WTC11 (cell line): ENCODE data around the gene MYO7B. TPM values are rescaled to one million over a fixed set of nuclear protein-coding genes. Genes with fewer than 3 reads are reported as not detected.

Source experiments
- ATAC-seq: fragments of 200-7000 bp; cut with Tn5 transposase; 2 replicates; pipeline ENCODE4 v1.10.0; 2021; ENCODE audit warnings: mild to moderate bottlenecking, moderate library complexity
- CTCF ChIA-PET: fragments of 300-600 bp; sonication (Branson Sonifier 250); formaldehyde crosslinking; loops from one replicate; lab custom pipeline; 2021; ENCODE audit warnings: antibody characterized with exemption; lab: Charles Lee
- POLR2A ChIA-PET: fragments of 350-600 bp; sonication (Branson Sonifier 250); formaldehyde crosslinking; loops from one replicate; lab custom pipeline; 2021; ENCODE audit warnings: antibody characterized with exemption; lab: Charles Lee
- DNase-seq: peaks from one replicate; pipeline ENCODE4 v3.0.0; 2021; ENCODE audit warnings: low spot score
- H3K27ac Mint-ChIP-seq: 2 replicates; pipeline ENCODE4 v1.8.0; 2021; ENCODE audit warnings: mixed read lengths
- H3K27me3 Mint-ChIP-seq: 2 replicates; pipeline ENCODE4 v1.8.0; 2021; ENCODE audit warnings: low read depth, mild to moderate bottlenecking, moderate library complexity, mixed read lengths
- H3K36me3 Mint-ChIP-seq: 2 replicates; pipeline ENCODE4 v1.8.0; 2021; ENCODE audit warnings: mixed read lengths
- H3K4me1 Mint-ChIP-seq: 2 replicates; pipeline ENCODE4 v1.8.0; 2022; ENCODE audit warnings: mixed read lengths
- H3K4me3 Mint-ChIP-seq: 2 replicates; pipeline ENCODE4 v1.8.0; 2021; ENCODE audit warnings: mild to moderate bottlenecking, moderate library complexity, mixed read lengths
- H3K9me3 Mint-ChIP-seq: 2 replicates; pipeline ENCODE4 v1.8.0; 2021; ENCODE audit warnings: mixed read lengths
- ATF1 ChIP-seq: sonication (generic); formaldehyde crosslinking; IDR thresholded peaks from 2 replicates; pipeline ENCODE4 v1.8.1; 2023; ENCODE audit warnings: mild to moderate bottlenecking, moderate library complexity, missing genetic modification reagents
- CBFB ChIP-seq: sonication (generic); formaldehyde crosslinking; IDR thresholded peaks from 2 replicates; pipeline ENCODE4 v1.8.1; 2022; ENCODE audit warnings: mild to moderate bottlenecking, low read depth, missing genetic modification reagents
- CDX4 ChIP-seq: fragments of 250-450 bp; sonication (Bioruptor Pico); IDR thresholded peaks from 2 replicates; pipeline ENCODE4 v1.9.0; 2021; ENCODE audit warnings: moderate library complexity, mild to moderate bottlenecking, inconsistent platforms, borderline replicate concordance
- CTCF ChIP-seq: fragments of 200-600 bp; IDR thresholded peaks from 2 replicates; pipeline ENCODE4 v1.8.0; 2022; ENCODE audit warnings: antibody characterized with exemption
- E2F5 ChIP-seq: sonication (generic); formaldehyde crosslinking; IDR thresholded peaks from 2 replicates; pipeline ENCODE4 v1.8.1; 2022; ENCODE audit warnings: mild to moderate bottlenecking, moderate library complexity, missing genetic modification reagents
- EMX1 ChIP-seq: fragments of 250-450 bp; sonication (Bioruptor Pico); IDR thresholded peaks from 2 replicates; pipeline ENCODE4 v1.8.0; 2021; ENCODE audit warnings: mild to moderate bottlenecking
- FOXJ3 ChIP-seq: sonication (generic); formaldehyde crosslinking; IDR thresholded peaks from 2 replicates; pipeline ENCODE4 v1.9.0; 2021; ENCODE audit warnings: missing genetic modification reagents, mild to moderate bottlenecking, borderline replicate concordance
- GABPB1 ChIP-seq: sonication (generic); formaldehyde crosslinking; IDR thresholded peaks from 2 replicates; pipeline ENCODE4 v1.8.1; 2023; ENCODE audit warnings: mild to moderate bottlenecking, missing genetic modification reagents
- KAT7 ChIP-seq: sonication (generic); formaldehyde crosslinking; IDR thresholded peaks from 2 replicates; pipeline ENCODE4 v1.8.1; 2023; ENCODE audit warnings: missing genetic modification reagents, mild to moderate bottlenecking, borderline replicate concordance
- MYBL2 ChIP-seq: sonication (generic); formaldehyde crosslinking; IDR thresholded peaks from 2 replicates; pipeline ENCODE4 v1.8.1; 2023; ENCODE audit warnings: mild to moderate bottlenecking, moderate library complexity, missing genetic modification reagents
- NFATC4 ChIP-seq: fragments of 250-450 bp; sonication (Bioruptor Pico); IDR thresholded peaks from 2 replicates; pipeline ENCODE4 v1.9.0; 2021; ENCODE audit warnings: mild to moderate bottlenecking
- NFYB ChIP-seq: sonication (generic); formaldehyde crosslinking; conservative IDR thresholded peaks from 2 replicates; pipeline ENCODE4 v1.8.0; 2022; ENCODE audit warnings: low read depth, missing genetic modification reagents
- NR3C1 ChIP-seq: sonication (generic); formaldehyde crosslinking; conservative IDR thresholded peaks from 2 replicates; pipeline ENCODE4 v1.8.1; 2023; ENCODE audit warnings: low read depth, mild to moderate bottlenecking, missing genetic modification reagents
- PRRX2 ChIP-seq: fragments of 250-450 bp; sonication (Bioruptor Pico); IDR thresholded peaks from 2 replicates; pipeline ENCODE4 v1.8.0; 2021; ENCODE audit warnings: mild to moderate bottlenecking
- TCF7 ChIP-seq: sonication (generic); formaldehyde crosslinking; IDR thresholded peaks from 2 replicates; pipeline ENCODE4 v1.8.0; 2022; ENCODE audit warnings: mild to moderate bottlenecking, low read depth, missing genetic modification reagents, moderate library complexity
- TEAD1 ChIP-seq: sonication (generic); formaldehyde crosslinking; IDR thresholded peaks from 2 replicates; pipeline ENCODE4 v1.8.0; 2022; ENCODE audit warnings: mild to moderate bottlenecking, missing genetic modification reagents
- ZNF138 ChIP-seq: sonication (generic); formaldehyde crosslinking; conservative IDR thresholded peaks from 2 replicates; pipeline ENCODE4 v1.8.1; 2022; ENCODE audit warnings: mild to moderate bottlenecking, moderate library complexity, missing genetic modification reagents
- ZNF219 ChIP-seq: sonication (generic); formaldehyde crosslinking; IDR thresholded peaks from 2 replicates; pipeline ENCODE4 v1.8.0; 2023; ENCODE audit warnings: missing genetic modification reagents, mild to moderate bottlenecking, borderline replicate concordance
- ZNF416 ChIP-seq: fragments of 250-450 bp; sonication (Bioruptor Pico); IDR thresholded peaks from 2 replicates; pipeline ENCODE4 v1.9.0; 2021; ENCODE audit warnings: mild to moderate bottlenecking, inconsistent platforms
- ZNF671 ChIP-seq: fragments of 250-450 bp; sonication (Bioruptor Pico); IDR thresholded peaks from 2 replicates; pipeline ENCODE4 v1.8.0; 2021; ENCODE audit warnings: mild to moderate bottlenecking
- total RNA-seq: library from RNA; stranded (reverse); gene quantifications from 3 replicates; pipeline ENCODE4 v1.2.3, GENCODE V29; 2021
- TF ChIP-seq, protein P1 (sequence below): sonication (generic); formaldehyde crosslinking; IDR thresholded peaks from 2 replicates; pipeline ENCODE4 v1.8.0; 2022; ENCODE audit warnings: mild to moderate bottlenecking, missing genetic modification reagents
- TF ChIP-seq, protein P2 (sequence below): sonication (generic); formaldehyde crosslinking; IDR thresholded peaks from 2 replicates; pipeline ENCODE4 v1.8.1; 2023; ENCODE audit warnings: mild to moderate bottlenecking, missing genetic modification reagents, borderline replicate concordance
- TF ChIP-seq, protein P3 (sequence below): sonication (generic); formaldehyde crosslinking; conservative IDR thresholded peaks from 2 replicates; pipeline ENCODE4 v1.8.1; 2023; ENCODE audit warnings: mild to moderate bottlenecking, low read depth, missing genetic modification reagents, moderate library complexity
- TF ChIP-seq, protein P4 (sequence below): sonication (generic); formaldehyde crosslinking; IDR thresholded peaks from 2 replicates; pipeline ENCODE4 v1.8.0; 2022; ENCODE audit warnings: mild to moderate bottlenecking, missing genetic modification reagents
- TF ChIP-seq, protein P5 (sequence below): fragments of 250-450 bp; sonication (Bioruptor Pico); conservative IDR thresholded peaks from 2 replicates; pipeline ENCODE4 v1.9.0; 2021; ENCODE audit warnings: mild to moderate bottlenecking

Gene MYO7B
- total RNA-seq, 1 experiment from 2014 or later: not detected

DNA sequence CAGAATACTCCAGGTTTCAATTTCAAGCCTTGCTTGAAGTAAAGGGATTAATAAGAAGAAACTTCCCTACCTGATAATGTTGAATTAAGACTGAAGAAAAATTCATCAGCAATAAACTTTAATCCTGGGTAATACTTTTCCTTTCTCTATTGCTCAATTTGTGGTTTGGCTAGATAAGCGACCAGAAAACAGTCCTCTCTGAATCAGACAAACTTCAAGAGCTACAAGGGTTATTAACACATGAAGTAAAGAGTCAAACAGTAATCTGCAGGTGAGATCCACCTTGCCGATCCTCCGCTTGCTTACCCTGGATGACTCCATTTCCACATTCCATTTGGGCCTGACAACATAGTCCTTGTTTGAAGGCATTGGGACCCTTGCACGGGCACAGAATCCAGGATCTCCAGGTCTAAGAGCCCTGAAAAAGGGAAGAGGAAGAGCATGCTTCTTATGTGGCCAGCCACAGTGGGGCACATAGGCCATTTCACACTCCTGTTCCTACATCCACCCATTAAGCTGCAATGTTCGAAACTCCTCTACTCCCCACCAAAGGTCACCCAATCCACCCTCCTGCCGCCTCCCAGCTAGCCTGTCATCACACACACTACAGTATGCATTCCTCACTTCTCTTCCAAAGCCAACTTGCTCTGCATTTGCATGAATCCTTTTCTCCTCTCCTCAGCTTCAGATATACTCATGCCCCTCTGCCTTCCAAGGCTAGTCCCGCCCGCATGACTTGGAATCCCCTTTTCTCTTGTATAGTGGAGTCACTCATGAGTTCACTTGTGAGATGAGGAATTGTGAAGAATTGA, 49.0 kb upstream of the MYO7B start:
- H3K4me1 Mint-ChIP-seq: peaks cover 12% of the 10 kb centered on the region
- no peak for DNase-seq
- ATAC-seq: no peak

DNA sequence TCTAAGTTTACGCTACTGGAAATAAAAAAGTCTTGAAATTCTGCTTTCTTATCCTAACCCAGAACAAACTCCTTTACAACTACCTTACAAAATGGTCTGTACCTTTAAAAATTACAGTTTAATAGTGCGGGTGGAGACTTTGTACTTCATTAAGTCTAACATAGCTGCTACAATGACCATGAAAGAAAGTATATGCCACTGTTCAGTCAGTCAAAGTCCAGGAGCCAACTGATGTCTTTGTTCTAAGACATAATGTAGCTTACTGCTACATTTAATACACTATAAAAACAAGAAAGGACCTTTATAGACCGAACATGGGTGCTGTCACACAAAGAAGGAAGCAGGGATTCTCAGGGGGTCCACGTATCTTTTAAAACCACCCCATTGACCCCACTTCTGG, 45.2 kb upstream of the MYO7B start:
- ChIA-PET POLR2A (no interaction called here), CTCF (interaction anchor here (1.4 kb wide), 1 partner anchor 101 kb away, joined by 5 read pairs; no protein-coding TSS in a partner anchor)
- H3K9me3 Mint-ChIP-seq: no peaks in the 10 kb centered on the region
- no peak for DNase-seq
- H3K27ac Mint-ChIP-seq: no peak overlapping the region
- peaks cover 83% of the 10 kb centered on the region for H3K36me3 Mint-ChIP-seq
- no peaks in the 10 kb centered on the region for H3K4me1 Mint-ChIP-seq
- no peak for ATAC-seq
- no peaks in the 10 kb centered on the region for H3K27me3 Mint-ChIP-seq
- H3K4me3 Mint-ChIP-seq: no peak overlapping the region
- TF ChIP-seq CDX4 (CRISPR knock-in tag) (no peak), CTCF (no peak), NR3C1 (no peak), GABPB1 (CRISPR knock-in tag) (no peak), ZNF416 (CRISPR knock-in tag) (no peak)
- TF ChIP-seq, protein P1, sequence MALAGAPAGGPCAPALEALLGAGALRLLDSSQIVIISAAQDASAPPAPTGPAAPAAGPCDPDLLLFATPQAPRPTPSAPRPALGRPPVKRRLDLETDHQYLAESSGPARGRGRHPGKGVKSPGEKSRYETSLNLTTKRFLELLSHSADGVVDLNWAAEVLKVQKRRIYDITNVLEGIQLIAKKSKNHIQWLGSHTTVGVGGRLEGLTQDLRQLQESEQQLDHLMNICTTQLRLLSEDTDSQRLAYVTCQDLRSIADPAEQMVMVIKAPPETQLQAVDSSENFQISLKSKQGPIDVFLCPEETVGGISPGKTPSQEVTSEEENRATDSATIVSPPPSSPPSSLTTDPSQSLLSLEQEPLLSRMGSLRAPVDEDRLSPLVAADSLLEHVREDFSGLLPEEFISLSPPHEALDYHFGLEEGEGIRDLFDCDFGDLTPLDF (CRISPR knock-in tag): no peak
- TF ChIP-seq, protein P2, sequence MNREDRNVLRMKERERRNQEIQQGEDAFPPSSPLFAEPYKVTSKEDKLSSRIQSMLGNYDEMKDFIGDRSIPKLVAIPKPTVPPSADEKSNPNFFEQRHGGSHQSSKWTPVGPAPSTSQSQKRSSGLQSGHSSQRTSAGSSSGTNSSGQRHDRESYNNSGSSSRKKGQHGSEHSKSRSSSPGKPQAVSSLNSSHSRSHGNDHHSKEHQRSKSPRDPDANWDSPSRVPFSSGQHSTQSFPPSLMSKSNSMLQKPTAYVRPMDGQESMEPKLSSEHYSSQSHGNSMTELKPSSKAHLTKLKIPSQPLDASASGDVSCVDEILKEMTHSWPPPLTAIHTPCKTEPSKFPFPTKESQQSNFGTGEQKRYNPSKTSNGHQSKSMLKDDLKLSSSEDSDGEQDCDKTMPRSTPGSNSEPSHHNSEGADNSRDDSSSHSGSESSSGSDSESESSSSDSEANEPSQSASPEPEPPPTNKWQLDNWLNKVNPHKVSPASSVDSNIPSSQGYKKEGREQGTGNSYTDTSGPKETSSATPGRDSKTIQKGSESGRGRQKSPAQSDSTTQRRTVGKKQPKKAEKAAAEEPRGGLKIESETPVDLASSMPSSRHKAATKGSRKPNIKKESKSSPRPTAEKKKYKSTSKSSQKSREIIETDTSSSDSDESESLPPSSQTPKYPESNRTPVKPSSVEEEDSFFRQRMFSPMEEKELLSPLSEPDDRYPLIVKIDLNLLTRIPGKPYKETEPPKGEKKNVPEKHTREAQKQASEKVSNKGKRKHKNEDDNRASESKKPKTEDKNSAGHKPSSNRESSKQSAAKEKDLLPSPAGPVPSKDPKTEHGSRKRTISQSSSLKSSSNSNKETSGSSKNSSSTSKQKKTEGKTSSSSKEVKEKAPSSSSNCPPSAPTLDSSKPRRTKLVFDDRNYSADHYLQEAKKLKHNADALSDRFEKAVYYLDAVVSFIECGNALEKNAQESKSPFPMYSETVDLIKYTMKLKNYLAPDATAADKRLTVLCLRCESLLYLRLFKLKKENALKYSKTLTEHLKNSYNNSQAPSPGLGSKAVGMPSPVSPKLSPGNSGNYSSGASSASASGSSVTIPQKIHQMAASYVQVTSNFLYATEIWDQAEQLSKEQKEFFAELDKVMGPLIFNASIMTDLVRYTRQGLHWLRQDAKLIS (CRISPR knock-in tag): no peak

More for the DNA sequence above, 49.0 kb upstream of the MYO7B start:
- TF ChIP-seq FOXJ3 (CRISPR knock-in tag) (no peak), NFATC4 (CRISPR knock-in tag) (no peak), ZNF219 (no peak), ZNF138 (CRISPR knock-in tag) (no peak), EMX1 (CRISPR knock-in tag) (no peak), CBFB (no peak), TEAD1 (CRISPR knock-in tag) (no peak), NFYB (CRISPR knock-in tag) (no peak), MYBL2 (CRISPR knock-in tag) (no peak), TCF7 (CRISPR knock-in tag) (no peak), ATF1 (CRISPR knock-in tag) (no peak), KAT7 (CRISPR knock-in tag) (no peak), E2F5 (CRISPR knock-in tag) (no peak), ZNF671 (no peak), PRRX2 (CRISPR knock-in tag) (no peak)
- TF ChIP-seq, protein P3, sequence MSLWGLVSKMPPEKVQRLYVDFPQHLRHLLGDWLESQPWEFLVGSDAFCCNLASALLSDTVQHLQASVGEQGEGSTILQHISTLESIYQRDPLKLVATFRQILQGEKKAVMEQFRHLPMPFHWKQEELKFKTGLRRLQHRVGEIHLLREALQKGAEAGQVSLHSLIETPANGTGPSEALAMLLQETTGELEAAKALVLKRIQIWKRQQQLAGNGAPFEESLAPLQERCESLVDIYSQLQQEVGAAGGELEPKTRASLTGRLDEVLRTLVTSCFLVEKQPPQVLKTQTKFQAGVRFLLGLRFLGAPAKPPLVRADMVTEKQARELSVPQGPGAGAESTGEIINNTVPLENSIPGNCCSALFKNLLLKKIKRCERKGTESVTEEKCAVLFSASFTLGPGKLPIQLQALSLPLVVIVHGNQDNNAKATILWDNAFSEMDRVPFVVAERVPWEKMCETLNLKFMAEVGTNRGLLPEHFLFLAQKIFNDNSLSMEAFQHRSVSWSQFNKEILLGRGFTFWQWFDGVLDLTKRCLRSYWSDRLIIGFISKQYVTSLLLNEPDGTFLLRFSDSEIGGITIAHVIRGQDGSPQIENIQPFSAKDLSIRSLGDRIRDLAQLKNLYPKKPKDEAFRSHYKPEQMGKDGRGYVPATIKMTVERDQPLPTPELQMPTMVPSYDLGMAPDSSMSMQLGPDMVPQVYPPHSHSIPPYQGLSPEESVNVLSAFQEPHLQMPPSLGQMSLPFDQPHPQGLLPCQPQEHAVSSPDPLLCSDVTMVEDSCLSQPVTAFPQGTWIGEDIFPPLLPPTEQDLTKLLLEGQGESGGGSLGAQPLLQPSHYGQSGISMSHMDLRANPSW (CRISPR knock-in tag): no peak
- TF ChIP-seq, protein P4, sequence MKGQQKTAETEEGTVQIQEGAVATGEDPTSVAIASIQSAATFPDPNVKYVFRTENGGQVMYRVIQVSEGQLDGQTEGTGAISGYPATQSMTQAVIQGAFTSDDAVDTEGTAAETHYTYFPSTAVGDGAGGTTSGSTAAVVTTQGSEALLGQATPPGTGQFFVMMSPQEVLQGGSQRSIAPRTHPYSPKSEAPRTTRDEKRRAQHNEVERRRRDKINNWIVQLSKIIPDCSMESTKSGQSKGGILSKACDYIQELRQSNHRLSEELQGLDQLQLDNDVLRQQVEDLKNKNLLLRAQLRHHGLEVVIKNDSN (CRISPR knock-in tag): no peak
- TF ChIP-seq, protein P5, sequence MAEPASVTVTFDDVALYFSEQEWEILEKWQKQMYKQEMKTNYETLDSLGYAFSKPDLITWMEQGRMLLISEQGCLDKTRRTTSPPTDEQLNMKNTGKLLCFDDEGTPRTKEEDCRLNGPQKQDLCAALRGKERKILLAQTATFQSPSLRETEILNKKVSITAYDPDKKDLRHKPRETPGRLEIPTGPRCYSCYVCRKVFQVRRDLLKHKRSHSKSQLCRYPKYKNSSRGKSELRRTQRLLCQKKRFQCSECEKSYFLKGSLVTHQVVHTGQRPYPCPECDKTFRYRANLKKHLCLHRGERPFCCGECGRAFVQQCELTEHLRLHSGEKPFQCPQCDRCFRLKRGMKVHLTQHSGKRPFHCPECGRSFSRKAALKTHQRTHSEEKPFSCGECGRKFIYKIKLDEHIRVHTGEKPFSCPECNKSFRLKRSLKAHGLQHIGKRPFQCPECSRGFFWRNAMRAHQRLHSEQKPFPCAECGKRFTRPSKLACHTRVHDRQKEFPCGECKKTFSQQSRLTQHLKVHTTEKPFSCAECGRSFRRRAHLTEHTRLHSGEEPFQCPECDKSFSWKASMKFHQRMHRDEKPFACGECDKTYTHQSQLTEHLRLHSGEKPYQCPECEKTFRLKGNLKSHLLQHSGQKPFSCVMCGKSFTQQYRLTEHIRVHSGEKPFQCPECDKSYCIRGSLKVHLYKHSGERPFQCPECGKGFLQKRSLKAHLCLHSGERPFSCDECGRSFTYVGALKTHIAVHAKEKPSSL (CRISPR knock-in tag): no peak
- peaks cover 79% of the 10 kb centered on the region for H3K36me3 Mint-ChIP-seq
- no peak overlapping the region for H3K4me3 Mint-ChIP-seq
- H3K27ac Mint-ChIP-seq: 0 out of 2 replicates have a peak overlapping the region, but pooled peaks have one; percentile 13
- H3K9me3 Mint-ChIP-seq: no peaks in the 10 kb centered on the region
- ChIA-PET CTCF (no interaction called here), POLR2A (no interaction called here)
- no peaks in the 10 kb centered on the region for H3K27me3 Mint-ChIP-seq
